ENCODE results near the gene C1orf122.

GRCh38 chr1:37797750-37798345 lies 9.7 kb upstream of the C1orf122 start:
- TF ChIP-seq CTCF (IDR thresholded peaks at IDR 0.05) (no peak), POLR2A (IDR thresholded peaks at IDR 0.05) (no peak), POLR2AphosphoS5 (IDR thresholded peaks at IDR 0.05; ENCODE audit: insufficient read depth in 1 of 2, low read depth in 1 of 2) (no peak)
